Adrenal gland (tissue), 12 donors: ENCODE results near the gene NOC2L. TPM values are rescaled to one million over a fixed set of nuclear protein-coding genes. Genes with fewer than 3 reads are reported as not detected.
"Not testable (repeated sequence)": the region's sequence is repeated elsewhere in the genome, so short reads cannot be mapped to it uniquely, and the experiment has no call there.

Experiments
- DNase-seq, 7 donors: peaks; one replicate each; pipeline ENCODE4 v3.0.0-alpha.2; 2019 to 2020
- H3K27ac ChIP-seq, 5 donors: fragments of 200-600 bp; sonication (generic) in 4 of 5; 1 replicate in 3 of 5; 2 replicates in 2 of 5; pipeline versions ENCODE4 v1.5.1 to v1.8.0; 2016 to 2020; ENCODE audit warnings: mild to moderate bottlenecking in 1 of 5
- H3K27me3 ChIP-seq: fragments of 200-600 bp; 2 replicates; pipeline ENCODE4 v1.8.0; 2021
- H3K36me3 ChIP-seq, 2 donors: fragments of 200-600 bp; replicated peaks in 1 of 2; 1 replicate in 1 of 2; 2 replicates in 1 of 2; pipeline versions ENCODE4 v1.5.1 to v1.8.0; 2018 to 2022
- H3K4me1 ChIP-seq, 2 donors: fragments of 200-600 bp; replicated peaks in 1 of 2; 1 replicate in 1 of 2; 2 replicates in 1 of 2; pipeline versions ENCODE4 v1.5.1 to v1.8.0; 2018 to 2021
- H3K4me3 ChIP-seq, 4 donors: fragments of 200-600 bp; sonication (generic) in 3 of 4; one replicate each; pipeline ENCODE4 v1.5.1; 2016 to 2018
- H3K9me3 ChIP-seq, 3 donors: fragments of 200-600 bp; sonication (generic) in 1 of 3; replicated peaks in 1 of 3; 1 replicate in 2 of 3; 2 replicates in 1 of 3; pipeline versions ENCODE4 v1.5.1 to v1.8.0; 2016 to 2021
- CTCF ChIP-seq, 6 experiments: fragments of 450-650 bp in 4 of 6; fragments of 200-600 bp in 2 of 6; sonication (generic) in 1 of 6; IDR thresholded peaks; 1 replicate in 5 of 6; 2 replicates in 1 of 6; pipeline versions ENCODE4 v1.5.1 to v1.8.0; 2016 to 2021; ENCODE audit warnings: antibody characterized with exemption in 6 of 6, mild to moderate bottlenecking in 2 of 6, moderate library complexity in 1 of 6
- POLR2A ChIP-seq, 2 donors: fragments of 450-650 bp; IDR thresholded peaks; one replicate each; pipeline ENCODE4 v1.6.1; 2017; ENCODE audit warnings: antibody characterized with exemption in 2 of 2, mild to moderate bottlenecking in 2 of 2, moderate library complexity in 1 of 2
- WGBS, 4 donors: extraction: QIAGEN DNeasy Blood & Tissue Kit in 2 of 4; methylation state at CpG; one replicate each; pipeline versions ENCODE4 v1.1.5 to v1.1.7; 2013 to 2017; 5-methylcytosine and 5-hydroxymethylcytosine counted together
- intact Hi-C, 2 donors: fragments of 100-400 bp; cut with DNase I; formaldehyde crosslinking; loops; one replicate each; pipeline versions ENCODE4 v1.14.1 to v1.15.0; 2022 to 2023
- polyA plus RNA-seq, 3 donors: library from polyadenylated mRNA; stranded (reverse); fragments of 200-250 nt in 2 of 3; fragments of 350-450 nt in 1 of 3; fragmentation: Illumina TruSeq in 1 of 3; extraction: RNeasy Lipid Tissue Mini Kit (QIAGEN cat#74804) in 1 of 3; gene quantifications; one replicate each; pipeline ENCODE4 v1.2.3, GENCODE V29; 2013 to 2014
- total RNA-seq, 9 donors: library from RNA; depleted of rRNA in 4 of 9; stranded (reverse); fragments of >200 nt in 4 of 9; fragments of 120-200 nt in 1 of 9; fragmentation: NEBNext Ultra II Directional in 1 of 9; extraction: Animal tissue kit (Norgen Biotek cat#: 25700) in 1 of 9; gene quantifications; one replicate each; pipeline versions ENCODE4 v1.1.0 to v1.2.4, GENCODE V29; 2013 to 2023
- donor health status: healthy with polysubstance abuse.
- donor health status: Bipolar disorder and iron deficiency.
- donor health status: DM: yes; HTN: yes; CAD: no.
- donor health status: DM: no; HTN: no; CAD: no.
- donor health status: DM: no; HTN: no; CAD: no.
- donor health status: DM: yes; HTN: yes; CAD: no.

Gene NOC2L
- total and polyA plus RNA-seq, 12 donors, result 22.4 to 97.7 (median 43.6) TPM

GRCh38 chr1:996851-997712, 38.0 kb upstream of the NOC2L start:
- 47 to 56% (median 53%) methylated on average over 9 to 24 of the region's 24 CpGs for WGBS, 4 donors
- no peak for TF ChIP-seq POLR2A (IDR thresholded peaks at IDR 0.05)
- no peak for TF ChIP-seq CTCF (IDR thresholded peaks at IDR 0.05)

DNA sequence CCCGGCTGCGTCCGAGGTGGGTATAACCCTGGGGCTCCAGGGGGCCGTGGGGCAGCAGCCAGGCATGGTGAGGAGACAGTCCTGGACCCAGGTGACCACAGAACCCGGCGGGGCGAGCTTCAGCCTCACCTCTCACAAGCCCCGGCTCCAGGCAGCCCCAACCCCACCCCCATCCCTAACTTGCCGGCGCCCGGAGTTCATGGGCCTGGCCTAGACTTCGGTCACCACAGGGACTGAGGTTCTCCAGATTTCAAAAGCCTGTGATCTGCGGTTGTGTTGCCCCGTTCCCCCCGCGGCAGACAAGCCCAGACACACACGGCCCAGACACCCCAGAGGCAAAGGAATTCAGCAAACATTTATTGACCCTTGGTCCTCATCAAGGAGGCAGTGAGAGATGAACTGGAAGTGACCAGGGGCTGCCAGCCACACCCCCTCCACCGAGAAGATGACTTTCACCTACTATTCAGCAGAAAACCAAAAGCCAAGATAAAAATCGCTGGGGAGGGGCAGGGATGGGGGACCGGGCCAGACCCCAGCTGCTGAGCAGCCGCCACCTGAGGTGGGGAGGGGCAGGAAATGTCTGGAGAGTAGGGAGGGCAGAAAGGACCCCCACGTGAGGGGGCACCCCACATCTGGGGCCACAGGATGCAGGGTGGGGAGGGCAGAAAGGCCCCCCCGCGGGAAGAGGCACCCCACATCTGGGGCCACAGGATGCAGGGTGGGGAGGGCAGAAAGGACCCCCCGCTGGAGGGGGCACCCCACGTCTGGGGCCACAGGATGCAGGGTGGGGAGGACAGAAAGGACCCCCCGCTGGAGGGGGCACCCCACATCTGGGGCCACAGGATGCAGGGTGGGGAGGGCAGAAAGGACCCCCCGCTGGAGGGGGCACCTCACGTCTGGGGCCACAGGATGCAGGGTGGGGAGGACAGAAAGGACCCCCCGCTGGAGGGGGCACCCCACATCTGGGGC, 36.9 kb upstream of the NOC2L start:
- no peak for DNase-seq
- H3K4me1 ChIP-seq, result peaks cover 4 to 22% of the 10 kb centered on the region in 2 donors
- H3K27ac ChIP-seq, result no peak overlapping the region
- TF ChIP-seq CTCF (IDR thresholded peaks at IDR 0.05), result no peak
- no peak for TF ChIP-seq POLR2A (IDR thresholded peaks at IDR 0.05)
- no peaks in the 10 kb centered on the region for H3K9me3 ChIP-seq
- intact Hi-C loops, result no loop called here
- H3K4me3 ChIP-seq, result no peak overlapping the region
- H3K27me3 ChIP-seq, result peaks cover 44% of the 10 kb centered on the region
- no peaks in the 10 kb centered on the region for H3K36me3 ChIP-seq
- 29 to 54% (median 38%) methylated on average over 11 to 29 of the region's 30 CpGs for WGBS, 4 donors

More at GRCh38 chr1:996851-997712, 38.0 kb upstream of the NOC2L start:
- Histone ChIP-seq H3K4me3 (no peak overlapping the region), H3K9me3 (no peaks in the 10 kb centered on the region), H3K36me3 (no peaks in the 10 kb centered on the region), H3K27me3 (peaks cover 52% of the 10 kb centered on the region), H3K27ac (no peak overlapping the region), H3K4me1 (peaks cover 4 to 32% of the 10 kb centered on the region in 2 donors)
- no peak for DNase-seq
- intact Hi-C loops, result no loop called here

- H3K9me3 ChIP-seq, H3K4me3 ChIP-seq, DNase-seq, H3K36me3 ChIP-seq, H3K27ac ChIP-seq, intact Hi-C loops: not testable (repeated sequence)
- 70 to 91% (median 86%) methylated on average over 4 to 6 of the region's 6 CpGs for WGBS, 4 donors
- H3K4me1 ChIP-seq, result peaks cover 0 to 12% of the 10 kb centered on the region in 2 donors
- peaks cover 30% of the 10 kb centered on the region for H3K27me3 ChIP-seq
Measured at GRCh38 chr1:994546-994945, 35.5 kb upstream of the NOC2L start.

- 71 to 78% (median 74%) methylated on average over 9 to 15 of the region's 15 CpGs for WGBS, 4 donors
- no peak for TF ChIP-seq POLR2A (IDR thresholded peaks at IDR 0.05)
- TF ChIP-seq CTCF (IDR thresholded peaks at IDR 0.05), result no peak
- peaks cover 21% of the 10 kb centered on the region for H3K27me3 ChIP-seq
- H3K27ac ChIP-seq, result no peak overlapping the region
- no peaks in the 10 kb centered on the region for H3K9me3 ChIP-seq
- no peaks in the 10 kb centered on the region for H3K36me3 ChIP-seq
- H3K4me3 ChIP-seq, result no peak overlapping the region
- intact Hi-C loops, result no loop called here
- peaks cover 0 to 3% of the 10 kb centered on the region in 2 donors for H3K4me1 ChIP-seq
- DNase-seq, result no peak
Measured at GRCh38 chr1:993379-993995, 34.4 kb upstream of the NOC2L start.
